ENCODE results near the gene ACSS2.

ACSS2 gene

DNA sequence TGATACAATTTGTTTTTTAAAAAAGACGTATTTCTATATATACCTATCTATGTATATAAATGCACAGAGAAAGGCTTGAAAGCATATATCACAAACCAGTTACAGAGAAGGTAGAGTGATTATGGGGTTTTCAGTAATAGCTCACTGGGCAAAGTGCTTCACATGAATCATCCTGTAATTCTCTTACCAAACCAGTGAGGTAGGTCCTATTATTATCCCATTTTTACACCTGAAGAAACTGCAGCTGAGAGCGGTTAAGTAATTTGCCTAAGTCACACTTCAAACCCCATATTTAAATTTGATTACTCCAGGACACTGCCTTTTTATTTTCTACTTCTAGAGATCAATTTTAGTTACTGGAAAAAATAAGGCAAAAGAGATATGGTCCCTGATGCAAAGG lies 74.8 kb downstream of the ACSS2 start:
- no peak for DNase-seq

DNA sequence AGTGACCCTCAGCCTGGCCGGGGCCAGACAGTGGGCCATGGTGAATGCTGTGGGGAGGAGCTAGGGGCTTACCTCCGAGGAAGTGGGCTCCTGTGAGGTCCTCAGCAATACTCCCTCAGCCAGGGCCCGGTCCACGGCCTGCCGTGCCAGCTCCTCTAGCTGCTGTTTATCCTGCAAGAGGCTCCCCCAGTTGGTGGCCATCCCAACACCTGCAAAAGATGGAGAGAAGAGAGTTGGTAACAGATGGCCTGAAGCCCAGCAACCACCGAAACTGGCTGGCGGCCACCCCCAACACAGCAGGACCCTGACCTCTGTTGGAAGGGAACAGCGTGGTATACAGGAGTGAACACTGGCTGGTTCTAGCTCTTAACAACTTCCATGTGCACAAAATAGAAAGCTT lies 75.2 kb downstream of the ACSS2 start:
- no peak for DNase-seq

DNA sequence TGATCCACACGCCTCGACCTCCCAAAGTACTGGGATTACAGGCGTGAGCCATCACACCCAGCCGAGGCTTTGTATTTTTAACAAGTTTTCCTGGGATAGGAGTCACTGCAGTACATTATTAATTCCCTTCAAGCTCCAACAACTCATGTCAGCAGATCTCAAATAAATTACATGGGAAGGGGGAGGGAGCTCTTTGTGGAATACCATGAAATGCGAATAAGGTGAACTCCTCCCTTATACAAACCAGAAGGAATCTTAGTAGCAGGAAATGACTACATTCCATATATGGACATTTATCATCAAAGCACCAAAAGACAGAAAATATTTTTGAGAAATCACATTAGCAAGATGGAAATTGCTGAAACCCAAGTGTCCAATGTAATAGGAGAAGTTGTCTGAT lies 76.3 kb downstream of the ACSS2 start:
- no peak for DNase-seq

DNA sequence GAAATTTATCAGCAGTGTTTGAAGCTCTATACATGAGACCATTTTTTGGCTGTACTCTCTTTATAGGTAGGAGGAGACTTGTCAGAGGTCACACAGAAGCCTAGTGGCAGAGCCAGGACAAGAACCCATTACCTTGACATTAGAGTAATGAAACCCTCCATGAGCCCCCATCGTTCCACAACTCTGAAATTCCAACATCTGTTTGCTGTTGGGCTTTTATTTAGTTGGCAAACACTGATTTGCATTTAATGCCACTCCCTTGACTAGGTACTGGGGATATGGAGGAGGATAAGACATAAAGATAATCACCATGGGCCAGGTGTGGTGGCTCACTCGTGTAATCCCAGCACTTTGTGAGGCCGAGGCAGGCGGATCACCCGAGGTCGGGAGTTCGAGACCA lies 77.5 kb downstream of the ACSS2 start:
- DNase-seq, result no peak

DNA sequence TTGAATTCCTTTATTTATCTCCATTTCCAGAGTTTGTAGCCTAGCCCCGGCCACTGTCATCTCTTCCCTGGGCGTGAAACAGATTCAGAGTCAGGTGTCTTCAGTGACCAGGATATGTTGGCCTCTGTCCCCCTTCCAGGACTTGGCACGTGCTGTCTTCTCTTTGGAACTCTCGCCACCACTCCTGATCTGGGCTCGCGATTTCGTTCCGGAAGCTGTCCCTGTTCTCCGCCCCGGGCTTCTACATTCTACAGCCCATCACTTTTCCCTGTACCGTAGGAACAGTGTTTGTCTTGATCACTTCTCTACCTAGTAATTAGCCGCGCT lies 78.5 kb downstream of the ACSS2 start:
- peak; percentile 86 for DNase-seq

DNA sequence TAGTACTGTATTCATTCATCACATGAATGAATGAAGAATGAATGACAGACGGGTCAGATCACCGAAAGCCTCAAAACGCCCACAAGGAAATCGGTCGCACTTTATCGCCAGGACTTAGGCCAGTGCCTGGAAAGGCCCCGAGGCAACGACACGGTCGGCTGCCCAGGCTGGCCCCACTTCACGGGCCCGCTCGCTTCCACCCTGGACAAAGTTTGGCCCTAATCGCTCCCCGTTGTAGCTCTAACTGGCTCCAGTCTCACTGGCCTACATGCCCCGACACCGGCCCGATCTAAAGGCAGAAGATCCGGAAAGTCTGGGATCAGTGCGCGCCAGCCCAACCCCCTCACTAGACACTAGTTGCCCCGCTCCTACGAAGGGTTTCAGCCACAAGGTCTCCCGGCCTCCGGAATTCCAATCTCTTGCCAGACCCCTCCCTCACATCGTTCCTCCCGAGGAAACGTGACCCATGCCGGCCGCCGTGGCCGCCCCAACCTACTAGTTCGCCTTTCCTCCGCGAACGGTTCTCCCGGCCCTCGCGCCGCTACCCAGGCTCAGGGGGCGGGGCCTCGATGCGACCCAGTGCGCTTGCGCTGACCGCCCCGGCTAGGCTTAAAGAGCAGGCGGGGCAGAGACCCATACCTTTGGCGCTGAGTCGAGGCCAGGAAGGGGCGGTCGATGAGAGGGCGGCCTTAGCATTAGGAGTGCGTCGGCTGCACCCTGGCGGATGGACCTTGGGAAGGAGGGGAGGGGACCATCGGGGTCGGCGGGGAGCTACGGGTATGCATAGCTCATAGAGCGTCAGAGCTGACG lies 79.0 kb downstream of the ACSS2 start, which contains the start of the genes GSS and MYH7B:
TSS of gene GSS (minus strand) at position 576 of the 810 bp plus-strand sequence. CDS start 3,954 bp downstream, outside the sequence.
TSS of gene MYH7B (plus strand) at position 638 of the 810 bp plus-strand sequence. CDS start 22,138 bp downstream, outside the sequence.
- peak; percentile 98 for DNase-seq

DNA sequence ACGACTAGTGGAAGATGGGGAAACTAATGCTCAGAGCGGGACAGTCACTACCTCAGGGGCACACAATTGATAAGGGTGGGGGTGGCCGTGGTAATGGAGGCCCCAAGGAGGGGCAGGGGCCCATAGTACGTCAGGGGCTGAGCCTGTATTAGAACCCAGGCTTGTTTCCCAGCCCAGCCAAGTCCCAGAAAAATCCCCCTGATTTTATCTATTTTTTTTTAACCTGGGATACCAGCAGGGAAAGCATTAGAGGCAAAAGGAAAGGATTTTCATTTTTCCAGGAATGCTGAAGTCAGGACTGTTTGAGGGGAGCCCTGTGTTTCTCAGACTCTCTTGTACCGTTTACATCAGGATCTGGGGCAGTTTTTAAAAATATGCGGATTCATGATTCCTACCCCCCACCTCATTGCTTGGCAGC lies 79.6 kb downstream of the ACSS2 start:
- DNase-seq, result no peak

DNA sequence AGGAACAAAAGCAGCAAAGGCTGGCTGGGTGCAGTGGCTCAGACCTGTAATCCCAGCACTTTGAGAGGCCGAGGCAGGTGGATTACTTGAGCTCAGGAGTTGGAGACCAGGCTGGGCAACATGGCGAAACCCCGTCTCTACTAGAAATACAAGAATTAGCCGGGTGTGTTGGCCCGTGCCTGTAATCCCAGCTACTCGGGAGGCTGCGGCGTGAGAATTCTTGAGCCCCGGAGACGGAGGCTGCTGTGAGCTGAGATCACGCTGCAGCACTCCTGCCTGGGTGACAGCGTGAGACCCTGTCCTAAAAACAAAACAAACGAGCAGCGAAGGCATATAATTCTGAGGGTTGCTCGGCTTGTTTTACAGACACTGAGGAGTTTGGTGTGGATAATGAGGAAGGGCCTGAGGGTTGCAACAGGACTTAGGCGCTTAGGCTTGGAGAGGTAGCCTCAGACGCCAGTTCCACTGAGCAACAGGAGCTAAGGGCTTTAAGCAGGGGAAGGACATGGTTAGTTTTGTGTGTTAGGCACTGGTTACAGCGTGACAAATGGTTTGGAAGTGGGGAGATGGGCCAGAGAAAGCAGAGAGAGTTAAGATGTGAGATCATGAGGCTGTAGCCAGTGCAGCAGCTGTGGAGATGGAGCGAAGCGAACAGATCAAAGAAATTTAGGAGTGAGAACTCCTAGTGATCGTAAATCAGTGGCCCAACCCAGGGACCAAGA lies 80.5 kb downstream of the ACSS2 start:
- DNase-seq, result no peak

DNA sequence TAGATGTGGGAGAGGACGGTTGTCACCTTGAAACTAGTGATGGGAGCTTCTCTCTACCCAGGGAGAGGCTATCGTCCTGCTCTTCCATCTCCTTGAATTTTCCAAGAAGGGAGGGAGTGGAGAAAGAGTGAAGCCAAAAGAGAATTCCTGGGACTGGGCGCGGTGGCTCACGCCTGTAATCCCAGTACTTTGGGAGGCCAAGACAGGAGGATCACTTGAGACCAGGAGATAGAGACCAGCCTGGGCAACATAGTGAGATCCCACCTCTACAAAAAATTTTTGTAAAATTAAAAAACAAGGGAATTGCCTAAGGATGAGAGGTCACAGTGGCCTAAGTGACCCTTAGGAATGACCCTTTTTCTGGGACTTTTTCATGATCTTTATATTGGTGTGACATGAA lies 88.1 kb downstream of the ACSS2 start:
- no peak for DNase-seq

DNA sequence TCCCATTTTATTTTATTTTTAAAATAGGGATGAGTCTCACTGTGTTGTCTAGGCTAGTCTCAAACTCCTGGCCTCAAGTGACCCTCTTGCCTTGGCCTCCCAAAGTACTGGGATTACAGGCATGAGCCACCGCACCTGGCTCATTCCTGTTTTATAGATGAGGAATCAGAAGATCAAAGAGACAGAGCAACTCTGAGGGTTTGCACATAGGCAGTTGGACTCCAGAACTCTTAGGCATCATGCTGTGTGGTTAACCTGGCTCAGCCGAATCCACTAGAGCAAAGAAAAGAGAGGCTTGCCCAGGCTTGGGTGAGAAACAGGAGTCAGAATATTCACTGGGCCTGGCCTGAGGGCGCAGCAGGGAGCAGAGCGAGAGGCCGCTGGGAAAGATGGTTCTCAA lies 88.6 kb downstream of the ACSS2 start:
- no peak for DNase-seq

DNA sequence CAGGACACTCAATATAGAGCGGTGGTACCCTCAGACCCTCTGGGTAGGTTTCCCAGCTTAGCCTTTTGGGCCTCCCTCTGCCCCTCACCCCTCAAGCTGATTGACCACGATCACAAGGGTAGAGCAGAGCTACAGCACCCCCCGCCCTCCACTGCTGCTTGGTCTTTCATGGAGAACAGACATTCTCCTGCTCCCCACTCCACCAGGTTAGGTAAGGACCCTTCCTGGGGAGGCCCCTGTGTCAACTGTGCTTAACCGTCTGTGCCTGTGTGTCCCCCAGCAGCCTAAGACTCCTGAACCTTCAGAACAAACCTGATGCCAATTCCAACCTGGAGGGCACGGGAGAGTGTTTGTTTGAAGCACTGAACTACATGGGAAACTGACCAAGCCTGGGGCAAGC lies 91.0 kb downstream of the ACSS2 start:
- DNase-seq, result no peak

DNA sequence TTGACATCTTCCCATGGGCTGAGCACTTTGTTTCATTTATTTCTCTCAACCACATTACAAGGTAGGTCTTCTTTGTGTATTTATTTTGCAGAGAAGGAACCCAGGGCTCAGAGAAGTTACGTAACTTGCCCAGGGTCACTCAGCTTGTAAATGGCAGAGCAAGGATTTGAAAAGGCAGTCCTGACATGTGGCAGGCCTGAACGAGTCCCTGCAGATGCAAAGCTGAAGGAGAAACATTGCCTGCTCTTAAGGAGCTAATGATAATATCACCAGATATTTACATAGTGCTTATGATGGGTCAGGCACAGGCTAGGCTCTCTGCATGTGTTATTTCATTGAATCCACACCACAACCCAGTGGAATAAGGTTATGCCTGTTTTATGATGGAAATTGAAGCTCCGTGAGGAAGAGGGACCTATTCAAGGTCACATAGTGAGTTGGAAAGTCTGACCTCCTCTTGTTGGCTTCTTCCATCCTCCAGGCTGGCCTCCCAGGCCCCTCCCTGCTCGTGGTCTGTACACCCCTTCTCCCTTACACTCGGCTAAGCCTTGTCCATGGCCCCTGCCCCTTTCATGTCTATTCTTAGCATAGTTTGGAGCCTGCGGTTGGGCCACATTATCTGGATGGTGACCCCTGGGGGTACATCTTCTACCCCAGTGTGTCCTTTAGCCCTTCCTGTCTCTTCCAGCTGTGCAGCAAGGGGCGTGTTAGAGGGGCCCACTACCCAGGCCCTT lies 91.8 kb downstream of the ACSS2 start:
- DNase-seq, result no peak

DNA sequence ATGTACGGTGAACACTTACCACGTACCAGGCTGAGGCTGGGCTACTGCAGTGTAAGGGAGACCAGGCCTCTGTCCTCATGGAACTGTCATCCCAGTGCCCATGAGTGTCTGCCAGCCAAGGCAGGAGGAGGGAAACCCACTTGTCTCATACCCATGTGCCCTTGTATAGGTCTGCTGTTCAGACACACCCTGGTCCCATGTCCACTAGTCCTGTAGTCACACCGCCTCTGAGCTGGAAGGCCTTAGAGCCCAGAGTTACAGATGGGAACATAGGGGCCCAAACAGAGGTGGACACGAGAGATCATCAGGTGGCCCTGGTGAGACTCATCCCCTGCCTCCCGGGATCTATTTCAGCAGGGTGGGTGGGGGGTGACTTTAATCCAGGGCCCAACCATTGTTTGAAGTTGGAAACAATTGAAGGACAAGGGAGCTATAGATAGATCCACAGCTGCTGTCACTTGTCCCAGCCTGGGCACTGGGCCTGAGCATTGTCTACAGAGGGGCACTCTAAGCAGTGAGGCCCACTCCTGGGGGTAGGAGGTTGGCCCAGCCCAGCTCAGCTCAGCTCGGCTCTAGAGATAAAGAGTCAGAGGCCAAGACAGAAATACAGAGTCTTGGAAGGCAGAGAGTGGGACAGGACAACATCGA lies 93.9 kb downstream of the ACSS2 start:
- no peak for DNase-seq

DNA sequence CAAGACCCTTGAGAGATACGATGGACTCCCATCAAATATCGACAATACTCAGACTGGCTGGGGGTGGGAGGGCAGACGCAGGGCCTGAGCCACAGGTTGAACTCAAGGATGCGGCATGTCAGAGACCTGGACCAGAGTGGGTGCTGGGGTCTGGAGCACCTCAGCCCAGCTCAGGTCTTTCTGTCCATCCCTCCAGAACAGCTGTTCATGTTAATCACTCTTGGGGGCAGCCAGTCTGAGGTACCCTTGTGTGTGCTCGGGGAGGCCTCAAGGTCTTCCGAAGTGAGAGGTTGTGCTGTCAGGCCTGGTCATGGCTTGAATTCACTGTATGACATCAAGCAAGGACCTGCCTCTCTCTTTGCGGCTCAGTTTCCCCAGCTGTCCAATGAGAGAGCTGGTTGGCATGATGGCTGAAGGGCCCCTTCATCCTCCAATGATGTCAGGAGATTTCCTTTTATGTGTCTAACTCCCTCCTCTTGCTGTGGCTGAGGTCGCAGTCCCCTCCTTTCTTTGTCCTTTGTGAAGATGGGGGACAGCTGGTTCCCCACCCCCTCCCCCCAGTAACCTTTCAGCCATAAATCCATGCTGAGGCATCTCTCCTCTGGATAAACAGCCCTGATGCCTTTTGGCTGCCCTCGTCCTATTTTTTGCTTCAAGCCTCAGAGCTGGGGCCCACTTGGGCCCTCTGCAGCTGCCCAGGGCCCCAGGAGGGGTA lies 94.6 kb downstream of the ACSS2 start:
- no peak for DNase-seq

DNA sequence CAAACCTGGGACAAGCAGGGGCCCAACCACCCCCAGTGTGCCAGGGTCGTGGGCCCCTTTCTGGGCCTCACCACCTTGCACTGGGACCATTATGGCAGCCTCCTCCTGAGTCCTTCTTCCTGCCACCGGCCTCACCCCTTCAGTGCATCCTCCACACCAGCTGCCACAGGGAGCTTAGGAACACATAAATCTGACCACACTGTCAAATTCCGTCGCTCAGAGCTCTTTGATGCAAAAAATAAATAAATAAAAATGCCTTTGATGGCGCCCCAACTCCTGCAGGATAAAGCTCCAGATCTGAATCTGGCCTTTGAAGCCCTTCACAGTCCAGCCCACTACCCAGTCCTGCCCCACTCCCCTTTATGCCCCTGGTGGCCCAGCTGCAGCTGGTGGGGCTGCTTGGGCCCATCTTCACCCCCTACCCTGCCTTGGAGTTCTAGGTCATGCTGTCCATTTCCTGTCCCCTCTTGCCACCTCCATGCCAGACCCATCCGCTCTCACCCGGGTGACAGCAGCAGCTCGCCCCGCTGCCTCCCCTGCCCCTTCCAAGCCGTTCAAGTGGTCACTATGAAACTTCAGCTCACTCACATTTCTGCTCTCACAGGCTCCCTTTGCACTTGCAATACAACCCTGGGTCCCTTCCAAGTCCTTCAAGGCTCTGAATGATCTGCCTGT lies 95.3 kb downstream of the ACSS2 start:
- DNase-seq, result no peak

DNA sequence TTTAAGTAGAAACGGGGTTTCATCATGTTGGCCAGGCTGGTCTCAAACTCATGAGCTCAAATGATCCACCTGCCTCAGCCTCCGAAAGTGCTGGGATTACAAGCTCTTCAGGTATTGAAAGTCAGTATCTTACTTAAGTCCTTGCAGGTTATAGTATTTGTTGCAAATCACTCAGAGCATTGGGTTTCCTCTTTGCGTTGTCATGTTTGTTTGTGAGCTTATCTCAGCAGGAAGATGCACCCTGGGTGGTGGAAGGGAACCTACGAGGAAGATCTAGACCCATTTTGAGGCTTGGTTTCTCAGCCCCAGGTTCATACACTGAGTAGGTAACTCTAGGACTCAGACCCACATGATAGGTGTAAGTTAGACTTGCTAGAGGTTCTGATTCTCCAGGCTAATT lies 97.8 kb downstream of the ACSS2 start:
- peak; percentile 21 for DNase-seq

DNA sequence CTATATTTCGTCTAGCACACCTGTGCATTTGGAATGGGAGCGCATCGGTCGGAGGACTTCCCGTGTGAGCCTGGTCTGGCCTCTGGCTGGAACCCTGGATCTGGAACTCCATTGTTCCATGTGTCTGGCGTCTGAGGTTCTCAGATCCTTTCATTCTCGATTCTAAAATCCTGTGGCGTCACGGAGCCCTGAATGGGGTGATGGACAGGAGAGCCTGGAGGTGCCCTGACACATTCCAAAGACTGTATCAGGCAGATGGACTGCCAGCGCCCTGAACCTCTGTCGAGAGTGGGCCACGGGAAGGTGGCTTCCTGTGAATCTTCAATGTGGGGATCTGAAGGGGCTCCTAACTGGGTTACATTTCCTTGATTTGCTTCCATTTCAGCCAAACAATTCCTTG lies 99.9 kb downstream of the ACSS2 start:
- DNase-seq, result no peak

Data from OCI-M1 (cell line).